ENCODE results near the gene RNF4. TPM values are rescaled to one million over a fixed set of nuclear protein-coding genes. Genes with fewer than 3 reads are reported as not detected.
"Not testable (repeated sequence)": the region's sequence is repeated elsewhere in the genome, so short reads cannot be mapped to it uniquely, and the experiment has no call there.

The RNF4 gene
- polyA plus RNA-seq, 6 donors from 2014 or later = 48.9 to 87.9 (median 64.8) TPM

DNA sequence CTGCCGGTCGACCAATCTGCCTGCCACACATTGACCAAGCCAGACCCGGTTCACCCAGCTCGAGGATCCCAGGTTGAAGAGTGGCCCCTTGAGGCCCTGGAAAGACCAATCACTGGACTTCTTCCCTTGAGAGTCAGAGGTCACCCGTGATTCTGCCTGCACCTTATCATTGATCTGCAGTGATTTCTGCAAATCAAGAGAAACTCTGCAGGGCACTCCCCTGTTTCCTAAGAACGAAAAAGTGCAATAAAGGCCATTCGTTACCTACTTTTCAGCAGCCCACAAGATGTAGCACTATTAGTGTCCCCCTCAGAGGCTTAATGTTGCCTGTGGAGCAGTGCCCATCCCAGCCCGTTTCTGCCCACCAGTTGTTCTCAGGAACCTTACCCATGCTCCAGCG, 45.3 kb downstream of the RNF4 start:
- Mint-ChIP-seq H3K36me3 (peaks cover 5 to 14% of the 10 kb centered on the region in 2 donors), H3K4me1 (peaks cover 15 to 27% (median 21%) of the 10 kb centered on the region in 3 donors), H3K27ac (peak overlapping the region in 1 of 6 donors; percentile 13)
- ATAC-seq (ENCODE audit: low read depth in 2 of 2); H3K9me3 Mint-ChIP-seq; H3K27me3 Mint-ChIP-seq; DNase-seq; H3K4me3 Mint-ChIP-seq: not testable (repeated sequence)

DNA sequence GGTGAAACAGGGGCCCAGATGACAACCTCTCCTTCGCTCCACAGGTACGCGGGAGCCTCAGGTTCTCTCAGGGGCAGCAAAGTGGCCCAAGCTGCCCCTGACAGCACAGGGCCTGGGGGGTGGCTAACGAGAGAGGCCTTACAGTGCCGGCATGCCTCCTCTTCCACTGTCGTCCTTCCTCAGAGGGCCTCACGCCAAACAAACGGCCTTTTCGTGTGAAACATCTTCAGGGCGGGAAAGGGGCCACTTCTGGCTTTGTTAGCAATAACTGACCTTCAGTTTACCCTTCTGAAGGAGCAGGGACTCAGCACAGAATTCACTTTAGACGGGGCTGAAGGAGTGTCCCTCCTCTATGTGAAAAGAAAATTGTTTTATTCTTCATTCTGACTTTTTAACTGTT, 46.0 kb downstream of the RNF4 start:
- not testable (repeated sequence) for H3K4me3 Mint-ChIP-seq; H3K27me3 Mint-ChIP-seq; ATAC-seq (ENCODE audit: low read depth in 2 of 2); H3K9me3 Mint-ChIP-seq; DNase-seq
- H3K4me1 Mint-ChIP-seq = peaks cover 15 to 24% (median 20%) of the 10 kb centered on the region in 3 donors
- H3K27ac Mint-ChIP-seq = peak overlapping the region in 1 of 6 donors; percentile 6
- peaks cover 5 to 14% of the 10 kb centered on the region in 2 donors for H3K36me3 Mint-ChIP-seq

- ATAC-seq (ENCODE audit: low read depth in 2 of 2) (no peak), DNase-seq (no peak)
- no peak overlapping the region for H3K4me3 Mint-ChIP-seq
- H3K9me3 Mint-ChIP-seq = no peaks in the 10 kb centered on the region
- H3K27me3 Mint-ChIP-seq = no peaks in the 10 kb centered on the region
- peaks cover 6 to 13% (median 9%) of the 10 kb centered on the region in 3 donors for H3K4me1 Mint-ChIP-seq
- peaks cover 5 to 14% of the 10 kb centered on the region in 2 donors for H3K36me3 Mint-ChIP-seq
- peak overlapping the region in 3 of 6 donors; percentile 13 to 59 (median 55) for H3K27ac Mint-ChIP-seq
Measured at GRCh38 chr4:2515830-2516550, 47.1 kb downstream of the RNF4 start.

DNA sequence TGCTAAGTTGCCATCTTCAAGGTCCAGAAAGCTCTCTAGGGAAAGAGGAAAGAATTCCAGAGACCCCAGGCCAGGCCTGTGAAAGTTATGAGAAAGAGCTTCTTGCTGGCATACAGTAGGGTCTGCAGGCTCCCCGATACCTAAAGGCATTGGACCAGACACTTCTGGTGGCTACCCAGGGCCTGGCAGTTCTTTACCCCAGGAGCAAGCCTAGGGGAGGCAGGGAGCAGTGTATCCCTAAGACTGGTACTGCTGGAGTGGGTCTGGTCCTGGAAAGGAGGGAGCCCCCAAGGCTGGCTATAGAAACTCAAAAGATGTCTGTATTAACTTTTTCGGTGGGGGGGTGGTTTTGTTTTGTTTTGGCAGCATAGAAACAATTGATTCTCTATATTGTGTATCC, 47.7 kb downstream of the RNF4 start:
- H3K36me3 Mint-ChIP-seq = peaks cover 5 to 14% of the 10 kb centered on the region in 2 donors
- H3K9me3 Mint-ChIP-seq = no peaks in the 10 kb centered on the region
- DNase-seq (no peak), ATAC-seq (ENCODE audit: low read depth in 2 of 2) (no peak)
- peak overlapping the region in 2 of 6 donors; percentile 13 to 38 for H3K27ac Mint-ChIP-seq
- H3K4me1 Mint-ChIP-seq = peaks cover 6 to 11% (median 7%) of the 10 kb centered on the region in 3 donors
- peak overlapping the region in 1 of 8 donors; percentile 9 for H3K4me3 Mint-ChIP-seq
- H3K27me3 Mint-ChIP-seq = no peaks in the 10 kb centered on the region

GRCh38 chr4:2526559-2526958, 57.7 kb downstream of the RNF4 start:
- no peak for DNase-seq
- no peaks in the 10 kb centered on the region for H3K4me1 Mint-ChIP-seq
- no peak for ATAC-seq (ENCODE audit: low read depth in 2 of 2)
- no peaks in the 10 kb centered on the region for H3K36me3 Mint-ChIP-seq
- no peak overlapping the region for H3K4me3 Mint-ChIP-seq
- H3K9me3 Mint-ChIP-seq = no peaks in the 10 kb centered on the region
- no peak overlapping the region for H3K27ac Mint-ChIP-seq
- H3K27me3 Mint-ChIP-seq = no peaks in the 10 kb centered on the region

- H3K4me3 Mint-ChIP-seq = peak overlapping the region; percentile 84 to 96 (median 93)
- H3K4me1 Mint-ChIP-seq = peaks cover 11 to 24% (median 14%) of the 10 kb centered on the region in 3 donors
- ATAC-seq (ENCODE audit: low read depth in 2 of 2) (no peak), DNase-seq (no peak)
- peak overlapping the region in 5 of 6 donors; percentile 90 to 98 (median 97) for H3K27ac Mint-ChIP-seq
- no peaks in the 10 kb centered on the region for H3K9me3 Mint-ChIP-seq
- H3K27me3 Mint-ChIP-seq = no peaks in the 10 kb centered on the region
- no peaks in the 10 kb centered on the region for H3K36me3 Mint-ChIP-seq
Measured at GRCh38 chr4:2534904-2535375, 66.0 kb downstream of the RNF4 start.

DNA sequence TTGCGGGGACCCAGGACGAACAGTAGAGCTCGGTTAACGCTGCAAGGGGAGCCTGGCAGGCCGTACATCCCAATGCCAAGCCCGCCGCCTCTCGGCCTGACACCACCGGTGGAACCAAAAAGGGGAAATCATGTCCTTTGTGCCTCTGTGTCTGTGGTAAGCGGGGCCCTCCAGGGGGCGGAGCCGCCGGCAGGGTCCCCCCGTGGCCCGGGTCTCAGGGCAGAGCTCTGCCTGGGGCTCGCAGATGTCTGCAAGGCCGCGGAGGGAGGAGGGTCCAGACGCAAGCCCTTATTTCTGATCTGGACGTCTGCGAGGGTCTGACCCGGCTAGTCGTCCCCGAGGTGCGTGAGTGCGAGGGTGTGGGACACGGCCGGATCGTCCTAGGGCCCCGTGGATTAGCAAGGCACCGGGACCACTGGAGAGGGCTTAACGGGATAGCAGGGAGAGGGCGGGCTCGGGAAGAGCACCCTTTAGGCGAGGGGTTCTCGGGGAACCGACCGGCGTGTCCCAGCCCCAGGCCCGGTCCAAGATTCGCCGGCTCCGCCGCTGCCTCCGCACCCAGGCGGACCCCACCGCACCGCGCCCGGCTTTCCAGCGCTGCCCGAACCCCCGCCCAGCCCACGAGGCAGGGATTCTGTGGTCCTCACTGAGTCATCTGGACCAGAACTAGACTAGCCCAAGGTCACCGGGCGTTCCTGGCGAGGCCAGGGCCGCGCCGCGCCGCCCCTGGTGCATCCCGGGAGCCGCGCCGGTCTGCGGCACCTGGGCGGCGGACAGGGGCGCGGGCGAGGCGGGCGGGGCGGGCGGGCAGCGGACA, 66.7 kb downstream of the RNF4 start:
- ATAC-seq (ENCODE audit: low read depth in 2 of 2) (peak; percentile 32 to 37), DNase-seq (peak; percentile 75)
- no peaks in the 10 kb centered on the region for H3K27me3 Mint-ChIP-seq
- no peaks in the 10 kb centered on the region for H3K9me3 Mint-ChIP-seq
- peak overlapping the region; percentile 90 to 98 (median 97) for H3K27ac Mint-ChIP-seq
- H3K36me3 Mint-ChIP-seq = no peaks in the 10 kb centered on the region
- H3K4me1 Mint-ChIP-seq = peaks cover 11 to 31% (median 14%) of the 10 kb centered on the region in 3 donors
- peak overlapping the region; percentile 84 to 96 (median 93) for H3K4me3 Mint-ChIP-seq

- peak; percentile 87 to 88 for ATAC-seq (ENCODE audit: low read depth in 2 of 2)
- H3K27ac Mint-ChIP-seq = peak within 1 kb of the TSS; percentile 90 to 98 (median 95)
- no peaks in the 10 kb centered on the region for H3K27me3 Mint-ChIP-seq
- peak; percentile 99 for DNase-seq
- H3K9me3 Mint-ChIP-seq = no peaks in the 10 kb centered on the region
- H3K4me3 Mint-ChIP-seq = peak within 1 kb of the TSS; percentile 84 to 97 (median 94)
- H3K4me1 Mint-ChIP-seq = peaks cover 11 to 38% (median 14%) of the 10 kb centered on the region in 3 donors
- H3K36me3 Mint-ChIP-seq = no peaks in the 10 kb centered on the region
Measured at GRCh38 chr4:2536193-2537010, 67.5 kb downstream of the RNF4 start, which contains the start of gene FAM193A. Gene FAM193A, plus strand, starts transcription at chr4:2536647. Its CDS starts 269 bp downstream, at chr4:2536916.

DNA sequence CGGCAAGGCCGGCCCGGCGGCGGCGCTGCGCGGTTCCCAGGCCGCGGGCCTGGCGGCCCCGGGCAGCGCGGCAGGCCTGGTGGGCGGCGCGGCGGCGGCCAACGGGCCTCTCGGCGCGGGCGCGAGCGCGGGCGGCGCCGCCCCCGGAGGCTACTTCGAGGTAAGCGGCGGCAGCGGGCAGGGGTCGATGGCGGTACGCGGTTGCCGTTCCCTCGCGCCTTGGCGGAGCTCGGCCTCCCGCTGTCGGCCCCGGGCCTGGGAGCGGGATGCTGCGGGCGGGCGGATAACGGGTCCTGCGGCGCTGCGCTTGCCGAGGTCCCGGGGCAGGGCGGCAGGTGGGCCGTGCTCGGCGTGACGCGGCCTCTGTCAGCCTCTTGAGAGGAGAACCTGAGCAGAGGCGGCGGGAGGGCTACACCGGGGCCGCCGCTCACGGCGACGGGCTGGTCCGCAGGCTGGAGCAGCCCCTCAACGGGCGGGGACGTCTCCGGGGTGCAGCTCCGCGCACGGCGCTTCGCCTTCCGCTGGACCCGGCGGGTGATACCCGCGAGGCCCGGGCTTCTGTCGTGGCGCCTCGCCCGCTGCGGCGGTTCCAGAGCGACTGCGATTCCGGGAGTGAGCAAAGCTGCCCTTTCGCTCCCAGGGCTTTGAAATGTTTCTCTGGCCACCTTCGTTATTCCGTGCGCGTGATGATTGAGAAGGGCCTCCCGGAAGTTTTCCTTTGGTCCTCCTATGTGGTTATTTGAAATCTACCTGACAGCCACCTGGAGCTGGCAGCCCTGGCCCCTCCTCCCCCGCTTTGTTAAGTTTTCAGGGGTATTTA, 68.3 kb downstream of the RNF4 start:
- Mint-ChIP-seq H3K27ac (peak overlapping the region in 5 of 6 donors; percentile 67 to 94 (median 91)), H3K4me1 (peaks cover 11 to 45% (median 14%) of the 10 kb centered on the region in 3 donors), H3K9me3 (no peaks in the 10 kb centered on the region), H3K27me3 (no peaks in the 10 kb centered on the region), H3K4me3 (peak overlapping the region; percentile 79 to 97 (median 90)), H3K36me3 (no peaks in the 10 kb centered on the region)
- DNase-seq = peak; percentile 61
- ATAC-seq (ENCODE audit: low read depth in 2 of 2) = peak; percentile 9 to 13

DNA sequence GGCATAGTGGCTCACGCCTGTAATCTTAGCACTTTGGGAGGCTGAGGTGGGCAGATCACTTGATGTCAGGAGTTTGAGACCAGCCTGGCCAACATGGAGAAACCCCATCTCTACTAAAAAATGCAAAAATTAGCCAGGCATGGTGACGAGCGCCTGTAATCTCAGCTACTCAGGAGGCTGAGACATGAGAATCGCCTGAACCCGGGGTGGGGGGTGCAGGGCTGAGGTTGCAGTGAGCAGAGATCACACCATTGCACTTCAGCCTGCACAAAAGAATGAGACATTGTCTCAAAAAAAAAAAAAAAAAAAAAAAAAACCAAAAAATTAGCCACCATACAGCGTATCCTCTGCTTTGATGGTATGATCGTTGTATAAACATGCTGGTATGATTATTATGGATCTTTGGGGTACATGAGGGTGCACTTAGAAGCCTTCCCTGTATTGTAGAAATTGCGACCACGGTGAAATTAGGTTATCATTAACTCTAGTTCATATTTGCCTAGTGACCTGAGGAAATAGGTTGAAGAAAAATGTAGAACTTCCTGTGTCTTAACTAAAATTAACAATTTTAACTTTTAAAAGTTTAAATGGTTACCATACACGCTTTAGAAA, 74.8 kb downstream of the RNF4 start:
- not testable (repeated sequence) for H3K36me3 Mint-ChIP-seq; H3K9me3 Mint-ChIP-seq; H3K4me3 Mint-ChIP-seq; DNase-seq; ATAC-seq (ENCODE audit: low read depth in 2 of 2); H3K27me3 Mint-ChIP-seq
- Mint-ChIP-seq H3K4me1 (peaks cover 14 to 65% (median 44%) of the 10 kb centered on the region in 3 donors), H3K27ac (peak overlapping the region in 2 of 6 donors; percentile 22 to 56)

- Mint-ChIP-seq H3K9me3 (no peaks in the 10 kb centered on the region), H3K4me1 (peaks cover 14 to 57% (median 41%) of the 10 kb centered on the region in 3 donors), H3K27me3 (no peaks in the 10 kb centered on the region), H3K4me3 (no peak overlapping the region), H3K27ac (no peak overlapping the region), H3K36me3 (no peaks in the 10 kb centered on the region)
- DNase-seq = no peak
- ATAC-seq (ENCODE audit: low read depth in 2 of 2) = no peak
Measured at GRCh38 chr4:2545321-2546013, 76.6 kb downstream of the RNF4 start.

Data from naive B cell (primary cell).